HEK293T (cell line): ENCODE results near the gene PLCH2.

Experiments used
- ARNT ChIP-seq: fragments of 450-650 bp; IDR thresholded peaks from 2 replicates; pipeline ENCODE4 v1.6.1; 2017; ENCODE audit warnings: mild to moderate bottlenecking
- ELF4 ChIP-seq: fragments of 450-650 bp; IDR thresholded peaks from 2 replicates; pipeline ENCODE4 v1.6.1; 2017; ENCODE audit warnings: antibody characterized with exemption
- FOXA1 ChIP-seq: fragments of 450-650 bp; IDR thresholded peaks from 2 replicates; pipeline ENCODE4 v1.6.1; 2016; ENCODE audit warnings: mild to moderate bottlenecking
- FOXK2 ChIP-seq: fragments of 450-650 bp; IDR thresholded peaks from 2 replicates; pipeline ENCODE4 v1.6.1; 2016; ENCODE audit warnings: mild to moderate bottlenecking
- FOXM1 ChIP-seq: fragments of 450-650 bp; IDR thresholded peaks from 2 replicates; pipeline ENCODE4 v1.6.1; 2017; ENCODE audit warnings: mild to moderate bottlenecking, borderline replicate concordance
- HDGF ChIP-seq: fragments of 450-650 bp; IDR thresholded peaks from 2 replicates; pipeline ENCODE4 v1.6.1; 2017; ENCODE audit warnings: antibody characterized with exemption, borderline replicate concordance
- LEF1 ChIP-seq: fragments of 450-650 bp; IDR thresholded peaks from 2 replicates; pipeline ENCODE4 v1.6.1; 2017; ENCODE audit warnings: mild to moderate bottlenecking, borderline replicate concordance
- SP1 ChIP-seq: fragments of 450-650 bp; IDR thresholded peaks from 2 replicates; pipeline ENCODE4 v1.6.1; 2017
- SUZ12 ChIP-seq: fragments of 450-650 bp; IDR thresholded peaks from 2 replicates; pipeline ENCODE4 v1.6.1; 2016; ENCODE audit warnings: mild to moderate bottlenecking
- ZNF384 ChIP-seq: fragments of 450-650 bp; IDR thresholded peaks from 2 replicates; pipeline ENCODE4 v1.6.1; 2016

DNA sequence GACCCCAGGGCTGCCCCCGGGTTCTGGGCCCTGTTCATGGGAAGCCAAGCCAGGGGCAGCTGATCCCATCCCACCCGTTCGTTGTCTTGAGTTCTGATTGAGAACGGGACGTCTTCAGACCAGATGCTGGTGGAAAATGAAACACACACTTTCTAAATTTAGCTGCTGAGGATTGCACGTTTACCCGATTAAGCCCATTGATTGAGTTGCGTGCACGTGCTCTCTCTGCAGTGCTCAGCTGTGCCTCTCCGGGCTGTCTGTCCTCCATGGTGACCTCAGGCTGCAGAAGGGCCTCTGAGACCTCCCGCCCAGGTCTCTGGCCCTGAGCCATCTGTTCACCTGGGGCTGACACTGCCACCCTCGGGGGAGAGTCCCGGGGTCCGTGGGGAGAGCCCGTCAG, 36.7 kb upstream of the PLCH2 start:
- TF ChIP-seq ELF4, result no peak
- TF ChIP-seq FOXM1, result no peak
- no peak for TF ChIP-seq ZNF384
- no peak for TF ChIP-seq SP1
- no peak for TF ChIP-seq FOXK2
- TF ChIP-seq ARNT, result no peak
- no peak for TF ChIP-seq FOXA1
- no peak for TF ChIP-seq LEF1
- no peak for TF ChIP-seq HDGF
- TF ChIP-seq SUZ12, result no peak
